ENCODE data around the gene RFX3.

RFX3 gene

GRCh38 chr9:3401221-3401954 lies 124.4 kb downstream of the RFX3 start:
- TF ChIP-seq GATA2 (IDR thresholded peaks at IDR 0.05; ENCODE audit: low read depth, low read length) = no peak

DNA sequence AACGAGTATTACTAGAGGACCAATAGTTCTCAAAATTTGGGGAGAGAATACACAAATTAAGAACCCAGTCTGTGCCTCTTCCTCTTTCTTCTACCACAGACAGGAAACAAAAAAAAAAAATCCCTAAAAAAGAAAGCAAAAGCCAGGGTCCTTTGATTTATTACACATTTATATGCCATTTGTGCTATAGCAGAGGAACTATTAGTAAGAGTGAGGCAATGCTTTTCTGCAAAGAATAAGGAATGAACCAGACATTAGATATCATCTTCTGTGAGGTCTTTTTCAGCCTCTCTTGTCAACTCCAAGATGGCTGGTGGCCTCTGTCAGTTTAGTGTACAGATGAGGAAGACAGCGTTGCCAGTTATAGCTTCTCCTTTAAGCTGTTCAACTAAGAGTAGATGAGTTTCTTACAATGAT lies 127.6 kb downstream of the RFX3 start:
- TF ChIP-seq GATA2 (IDR thresholded peaks at IDR 0.05; ENCODE audit: low read depth, low read length) (no peak), GATA3 (IDR thresholded peaks at IDR 0.05; ENCODE audit: low read depth, low read length) (no peak)

DNA sequence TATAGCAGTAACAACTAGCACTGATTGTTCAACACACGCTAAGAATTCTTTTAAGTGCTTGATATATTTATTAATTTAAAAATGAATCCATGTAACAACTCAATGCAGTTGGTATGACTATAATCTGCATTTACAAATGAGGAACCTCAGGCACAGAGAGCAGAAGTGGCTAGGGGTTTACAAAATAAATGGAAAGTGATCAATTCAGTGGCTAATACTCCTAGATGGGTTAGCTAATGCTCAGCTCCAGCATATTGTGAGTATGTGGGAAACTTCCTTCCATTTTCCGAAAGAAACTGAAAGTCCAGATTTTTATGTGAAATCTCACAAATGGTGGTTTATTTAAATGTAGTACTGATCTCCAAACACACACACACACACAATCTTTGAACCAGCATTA lies 128.0 kb downstream of the RFX3 start:
- TF ChIP-seq GATA2 (IDR thresholded peaks at IDR 0.05; ENCODE audit: low read depth, low read length) = no peak
- TF ChIP-seq GATA3 (IDR thresholded peaks at IDR 0.05; ENCODE audit: low read depth, low read length) = no peak

GRCh38 chr9:3391414-3391813 lies 134.4 kb downstream of the RFX3 start:
- TF ChIP-seq GATA3 (IDR thresholded peaks at IDR 0.05; ENCODE audit: low read depth, low read length) = no peak
- no peak for TF ChIP-seq GATA2 (IDR thresholded peaks at IDR 0.05; ENCODE audit: low read depth, low read length)

DNA sequence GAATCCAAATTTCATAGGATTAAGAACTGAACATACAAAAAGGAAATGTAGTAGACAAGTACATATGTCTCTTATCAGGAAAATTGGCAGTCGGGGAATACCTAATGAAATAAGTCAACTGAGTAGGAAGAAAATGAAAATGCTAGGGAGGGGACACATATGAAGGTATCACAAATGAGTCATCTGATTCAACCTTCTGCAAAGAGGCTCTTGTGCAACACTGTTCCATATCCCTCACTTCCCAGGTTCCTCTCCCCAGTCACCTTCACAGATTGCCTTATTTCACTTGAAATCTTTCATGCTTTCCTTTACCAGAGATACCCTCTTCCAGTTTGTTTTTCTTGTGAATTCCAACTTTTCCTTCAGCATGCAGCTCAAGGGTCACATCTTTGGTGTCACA lies 139.0 kb downstream of the RFX3 start:
- TF ChIP-seq GATA3 (IDR thresholded peaks at IDR 0.05; ENCODE audit: low read depth, low read length) (no peak), GATA2 (IDR thresholded peaks at IDR 0.05; ENCODE audit: low read depth, low read length) (no peak)

DNA sequence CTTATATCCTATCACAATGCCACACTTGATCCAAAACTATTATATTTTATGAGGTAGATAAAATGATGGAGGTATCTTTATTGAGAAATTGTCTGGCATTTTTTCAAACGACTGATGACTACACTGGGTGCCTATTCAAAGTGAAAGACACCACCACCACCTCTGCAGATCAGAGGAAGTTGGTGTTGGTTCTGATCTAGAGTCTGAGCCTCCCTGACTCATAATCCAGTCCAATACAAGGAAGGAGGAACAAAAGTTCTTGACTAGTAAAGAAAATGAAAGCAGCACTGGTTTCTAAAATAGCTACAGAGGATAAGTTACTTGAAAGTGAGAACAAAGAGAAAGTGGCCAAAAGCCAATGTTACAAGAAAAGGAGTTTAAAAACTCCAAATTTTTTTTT lies 139.9 kb downstream of the RFX3 start:
- TF ChIP-seq GATA3 (IDR thresholded peaks at IDR 0.05; ENCODE audit: low read depth, low read length) (no peak), GATA2 (IDR thresholded peaks at IDR 0.05; ENCODE audit: low read depth, low read length) (no peak)

- TF ChIP-seq GATA2 (IDR thresholded peaks at IDR 0.05; ENCODE audit: low read depth, low read length) (no peak), GATA3 (IDR thresholded peaks at IDR 0.05; ENCODE audit: low read depth, low read length) (no peak)
Measured at GRCh38 chr9:3371842-3372241, 154.0 kb downstream of the RFX3 start.

DNA sequence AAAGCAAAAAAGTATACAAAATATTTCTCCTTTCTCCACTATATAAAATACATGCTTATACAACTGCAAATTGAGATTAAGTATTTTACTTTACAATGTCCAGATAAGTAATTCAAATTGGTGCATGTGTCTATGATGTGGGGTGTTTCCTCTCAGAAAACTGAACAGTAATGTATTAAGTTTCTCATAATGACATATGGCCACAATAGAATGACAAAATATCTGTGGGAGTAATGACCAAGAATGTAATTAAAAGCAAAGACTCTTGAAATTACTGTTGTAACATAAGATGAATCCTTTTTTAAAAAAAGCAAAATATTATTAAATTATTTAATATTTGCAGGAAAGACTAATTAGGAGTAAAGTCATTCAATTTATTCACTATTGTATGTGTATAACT lies 155.1 kb downstream of the RFX3 start:
- TF ChIP-seq GATA2 (IDR thresholded peaks at IDR 0.05; ENCODE audit: low read depth, low read length) (no peak), GATA3 (IDR thresholded peaks at IDR 0.05; ENCODE audit: low read depth, low read length) (no peak)

- TF ChIP-seq GATA2 (IDR thresholded peaks at IDR 0.05; ENCODE audit: low read depth, low read length) (no peak), GATA3 (IDR thresholded peaks at IDR 0.05; ENCODE audit: low read depth, low read length) (no peak)
Measured at GRCh38 chr9:3367185-3367584, 158.6 kb downstream of the RFX3 start.

GRCh38 chr9:3361689-3362392 lies 164.0 kb downstream of the RFX3 start:
- TF ChIP-seq GATA3 (IDR thresholded peaks at IDR 0.05; ENCODE audit: low read depth, low read length) = no peak
- no peak for TF ChIP-seq GATA2 (IDR thresholded peaks at IDR 0.05; ENCODE audit: low read depth, low read length)

GRCh38 chr9:3361116-3361515 lies 164.7 kb downstream of the RFX3 start:
- no peak for TF ChIP-seq GATA2 (IDR thresholded peaks at IDR 0.05; ENCODE audit: low read depth, low read length)
- TF ChIP-seq GATA3 (IDR thresholded peaks at IDR 0.05; ENCODE audit: low read depth, low read length) = no peak

DNA sequence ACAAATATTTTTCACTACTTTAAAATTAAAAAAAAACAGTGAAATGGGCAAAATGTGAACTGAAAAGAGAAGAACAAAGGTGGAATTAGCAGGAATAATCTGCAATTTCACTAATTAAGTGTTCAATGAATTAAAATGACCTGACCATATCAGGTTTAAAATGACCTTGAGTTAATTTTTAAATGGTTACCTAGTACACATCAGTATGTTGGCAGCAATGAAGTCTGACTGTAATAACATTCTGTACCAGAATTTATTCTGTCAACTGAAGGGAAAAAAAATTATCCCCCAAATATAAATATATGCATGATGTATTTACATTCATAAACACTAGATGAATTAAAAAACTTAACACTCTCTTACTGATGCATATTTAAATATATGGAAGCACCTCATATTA lies 165.6 kb downstream of the RFX3 start:
- TF ChIP-seq GATA2 (IDR thresholded peaks at IDR 0.05; ENCODE audit: low read depth, low read length) (no peak), GATA3 (IDR thresholded peaks at IDR 0.05; ENCODE audit: low read depth, low read length) (no peak)

DNA sequence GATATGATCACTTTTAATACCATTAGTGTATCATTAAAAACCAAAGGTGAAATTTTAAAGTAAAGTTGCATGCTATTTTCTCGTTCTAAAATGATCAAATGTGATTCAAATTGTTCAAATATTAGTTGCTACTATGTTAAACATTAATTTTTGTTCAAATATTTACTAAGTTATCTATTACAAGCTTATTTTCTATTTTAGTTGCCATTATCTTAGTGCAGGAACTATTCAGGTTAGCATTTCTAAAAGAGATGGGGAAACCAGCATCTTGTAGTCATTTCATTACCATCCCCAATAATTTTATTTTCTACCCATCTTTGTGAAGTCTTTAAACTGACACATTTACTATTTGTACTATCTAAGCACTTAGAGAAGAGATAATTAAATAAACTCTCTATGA lies 166.0 kb downstream of the RFX3 start:
- no peak for TF ChIP-seq GATA2 (IDR thresholded peaks at IDR 0.05; ENCODE audit: low read depth, low read length)
- TF ChIP-seq GATA3 (IDR thresholded peaks at IDR 0.05; ENCODE audit: low read depth, low read length) = no peak

GRCh38 chr9:3359048-3359692 lies 166.6 kb downstream of the RFX3 start:
- no peak for TF ChIP-seq GATA3 (IDR thresholded peaks at IDR 0.05; ENCODE audit: low read depth, low read length)
- no peak for TF ChIP-seq GATA2 (IDR thresholded peaks at IDR 0.05; ENCODE audit: low read depth, low read length)

GRCh38 chr9:3348169-3348568 lies 177.6 kb downstream of the RFX3 start:
- TF ChIP-seq GATA2 (IDR thresholded peaks at IDR 0.05; ENCODE audit: low read depth, low read length) = no peak
- no peak for TF ChIP-seq GATA3 (IDR thresholded peaks at IDR 0.05; ENCODE audit: low read depth, low read length)
